Gastroesophageal sphincter (tissue), 3 donors: ENCODE results near the gene FCHSD1.

Source experiments
- CTCF ChIP-seq, 4 experiments: fragments of 200-600 bp in 2 of 4; fragments of 450-650 bp in 2 of 4; sonication (generic) in 1 of 4; IDR thresholded peaks; one replicate each; pipeline ENCODE4 v1.5.1; 2017 to 2019; ENCODE audit warnings: antibody characterized with exemption in 4 of 4, mild to moderate bottlenecking in 2 of 4, moderate library complexity in 2 of 4
- EP300 ChIP-seq: sonication (generic); formaldehyde crosslinking; IDR thresholded peaks from one replicate; pipeline ENCODE4 v1.6.1; 2017; ENCODE audit warnings: antibody characterized with exemption, mild to moderate bottlenecking

DNA sequence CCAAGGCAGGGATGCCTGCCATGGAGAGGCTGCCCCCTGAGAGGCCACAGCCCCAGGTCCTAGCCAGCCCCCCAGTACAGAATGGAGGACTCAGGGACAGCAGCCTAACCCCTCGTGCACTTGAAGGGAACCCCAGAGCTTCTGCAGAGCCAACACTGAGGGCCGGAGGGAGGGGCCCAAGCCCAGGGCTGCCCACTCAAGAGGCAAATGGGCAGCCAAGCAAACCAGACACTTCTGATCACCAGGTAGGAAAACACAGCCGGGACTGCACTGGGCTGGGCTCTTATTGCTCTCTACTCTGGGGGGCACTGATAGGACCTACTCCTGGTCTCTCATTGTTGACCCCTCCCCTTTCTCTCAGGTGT lies 11.2 kb downstream of the FCHSD1 start:
- TF ChIP-seq CTCF (IDR thresholded peaks at IDR 0.05) (no peak), EP300 (no peak)
